HG03175 (cell line): ENCODE results near the gene ETV7.

Experiments used
- ATAC-seq: cut with Tn5 transposase; IDR thresholded peaks from one replicate; pipeline ENCODE4 v1.9.1; 2021; ENCODE audit warnings: mild to moderate bottlenecking, moderate library complexity; ENCODE audit not compliant: unreplicated experiment

ETV7 gene

GRCh38 chr6:36324715-36325114 is 62.8 kb downstream of the ETV7 start:
- ATAC-seq: no peak

GRCh38 chr6:36324191-36324590 is 63.3 kb downstream of the ETV7 start:
- no peak for ATAC-seq

GRCh38 chr6:36323062-36323461 is 64.4 kb downstream of the ETV7 start:
- no peak for ATAC-seq

GRCh38 chr6:36322591-36322990 is 64.9 kb downstream of the ETV7 start:
- ATAC-seq: no peak

GRCh38 chr6:36320475-36320874 is 67.0 kb downstream of the ETV7 start:
- no peak for ATAC-seq

GRCh38 chr6:36319821-36320220 is 67.6 kb downstream of the ETV7 start:
- ATAC-seq: no peak

- ATAC-seq: no peak
Measured at GRCh38 chr6:36319436-36319762, 68.1 kb downstream of the ETV7 start.

- no peak for ATAC-seq
Measured at GRCh38 chr6:36318690-36319435, 68.6 kb downstream of the ETV7 start.

GRCh38 chr6:36317623-36318022 is 69.8 kb downstream of the ETV7 start:
- no peak for ATAC-seq
